K562 (cell line): Measurements from ENCODE around the gene CRKL. TPM values are rescaled to one million over a fixed set of nuclear protein-coding genes. Genes with fewer than 3 reads are reported as not detected.
A peak's percentile ranks its signal among the peaks of the same experiment; 100 is the strongest.

ENCODE experiments used
- ATF4 ChIP-seq: fragments of 450-650 bp; formaldehyde crosslinking; IDR thresholded peaks from 2 replicates; pipeline ENCODE4 v1.4.0; 2022; ENCODE audit warnings: mild to moderate bottlenecking, moderate library complexity
- CXXC5 ChIP-seq: fragments of 250-450 bp; sonication (Bioruptor Pico); IDR thresholded peaks from 2 replicates; pipeline ENCODE4 v1.8.0; 2022; ENCODE audit warnings: inconsistent platforms, mild to moderate bottlenecking, moderate library complexity
- HDAC3 ChIP-seq: fragments of 450-650 bp; IDR thresholded peaks from 2 replicates; pipeline ENCODE4 v1.6.1; 2018; ENCODE audit warnings: borderline replicate concordance, mild to moderate bottlenecking, moderate library complexity; ENCODE audit not compliant: partially characterized antibody
- HMBOX1 ChIP-seq: sonication (generic); IDR thresholded peaks from 2 replicates; pipeline ENCODE4 v1.6.1; 2016
- MLX ChIP-seq, 2 experiments: fragments of 450-650 bp in 1 of 2; sonication (generic) in 1 of 2; formaldehyde crosslinking; conservative IDR thresholded peaks; 2 replicates each; pipeline versions ENCODE4 v1.4.0 to v1.8.1; 2020 to 2022; ENCODE audit warnings: mild to moderate bottlenecking in 1 of 2, missing genetic modification reagents in 1 of 2
- ZNF518B ChIP-seq: fragments of 250-450 bp; sonication (Bioruptor Pico); IDR thresholded peaks from 2 replicates; pipeline ENCODE4 v1.5.0; 2021; ENCODE audit warnings: mild to moderate bottlenecking, moderate library complexity
- polyA plus RNA-seq, 8 experiments: library from polyadenylated mRNA; depleted of rRNA in 4 of 8; stranded (reverse) in 5 of 8; unstranded in 3 of 8; fragments of >200 nt; fragmentation: Nextera tagmentation in 2 of 8; fragmentation: Illumina TruSeq in 1 of 8; extraction: Ambion mirVana in 2 of 8; extraction: Trizol in 1 of 8; gene quantifications; 2 replicates each; pipeline versions ENCODE4 v1.2.1 to v1.2.3, GENCODE V29; 2011 to 2014; ENCODE audit warnings: inconsistent platforms in 1 of 8, missing spikeins in 1 of 8
- total RNA-seq, 7 experiments: library from RNA; depleted of rRNA in 6 of 7; stranded (reverse); fragments of >200 nt in 6 of 7; fragmentation: Illumina TruSeq in 2 of 7; extraction: Trizol in 2 of 7; gene quantifications; 2 replicates each; pipeline versions ENCODE4 v1.2.1 to v1.2.3, GENCODE V29; 2011 to 2021; ENCODE audit warnings: low replicate concordance in 1 of 7

Gene CRKL
- total and polyA plus RNA-seq, 9 of the 15 experiments (the other 6 are each of a cell fraction or from before 2014, with no cell fraction given), result 100 to 263 (median 124) TPM

GRCh38 chr22:20887375-20887774 is 29.8 kb upstream of the CRKL start (continued):
- TF ChIP-seq HDAC3 (no peak), HMBOX1 (no peak), CXXC5 (no peak), ATF4 (CRISPR knock-in tag) (no peak), ZNF518B (CRISPR knock-in tag) (no peak), MLX (CRISPR knock-in tag; conservative IDR thresholded peaks at IDR 0.05) (peak in 1 of 2 experiments; percentile 82; a peak in 2 of 4 replicates)
